ENCODE data around the gene MBNL3. TPM values are rescaled to one million over a fixed set of nuclear protein-coding genes. Genes with fewer than 3 reads are reported as not detected.

The MBNL3 gene
- total RNA-seq, 1 donor from 2014 or later: 15.7 TPM

- Mint-ChIP-seq H3K4me1 (ENCODE audit: low read depth) (peaks cover 2% of the 10 kb centered on the region), H3K4me3 (ENCODE audit: low read depth) (no peak overlapping the region), H3K9me3 (no peaks in the 10 kb centered on the region), H3K27me3 (ENCODE audit: low read depth) (no peaks in the 10 kb centered on the region), H3K36me3 (ENCODE audit: low read depth) (peaks cover 3% of the 10 kb centered on the region), H3K27ac (no peak overlapping the region)
- no peak for DNase-seq (ENCODE audit: low spot score)
- intact Hi-C loops (cut with micrococcal nuclease): no loop called here
These were observed 110.6 kb downstream of the MBNL3 start for GRCh38 chrX:132378281-132378680.

DNA sequence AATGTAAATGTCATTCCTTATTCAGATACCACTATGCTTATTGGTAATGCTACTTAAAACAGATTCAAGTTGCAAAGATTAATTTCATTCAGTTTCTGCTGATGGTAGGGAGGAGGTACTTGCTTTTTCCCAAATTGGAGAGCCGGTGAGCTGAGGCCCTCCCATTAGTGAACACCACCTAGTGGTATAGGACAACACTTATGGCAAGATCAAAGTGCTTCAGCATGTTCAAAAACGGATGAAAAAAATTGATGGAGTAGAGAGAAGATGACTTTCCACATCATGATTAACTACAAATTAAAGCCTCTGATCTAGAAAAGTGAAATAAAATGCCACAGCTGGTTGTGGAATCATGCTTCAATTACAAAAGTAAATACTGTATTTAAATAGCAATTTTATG lies 112.9 kb downstream of the MBNL3 start:
- Mint-ChIP-seq H3K9me3 (no peaks in the 10 kb centered on the region), H3K4me1 (ENCODE audit: low read depth) (no peaks in the 10 kb centered on the region), H3K36me3 (ENCODE audit: low read depth) (no peaks in the 10 kb centered on the region), H3K27me3 (ENCODE audit: low read depth) (no peaks in the 10 kb centered on the region), H3K4me3 (ENCODE audit: low read depth) (no peak overlapping the region), H3K27ac (no peak overlapping the region)
- no peak for DNase-seq (ENCODE audit: low spot score)
- intact Hi-C loops (cut with micrococcal nuclease): no loop called here

- no peaks in the 10 kb centered on the region for H3K9me3 Mint-ChIP-seq
- intact Hi-C loops (cut with micrococcal nuclease): no loop called here
- no peak for DNase-seq (ENCODE audit: low spot score)
- H3K4me3 Mint-ChIP-seq (ENCODE audit: low read depth): no peak overlapping the region
- no peaks in the 10 kb centered on the region for H3K27me3 Mint-ChIP-seq (ENCODE audit: low read depth)
- H3K36me3 Mint-ChIP-seq (ENCODE audit: low read depth): no peaks in the 10 kb centered on the region
- H3K4me1 Mint-ChIP-seq (ENCODE audit: low read depth): no peaks in the 10 kb centered on the region
- H3K27ac Mint-ChIP-seq: no peak overlapping the region
These were observed 115.2 kb downstream of the MBNL3 start for GRCh38 chrX:132373610-132374009.

DNA sequence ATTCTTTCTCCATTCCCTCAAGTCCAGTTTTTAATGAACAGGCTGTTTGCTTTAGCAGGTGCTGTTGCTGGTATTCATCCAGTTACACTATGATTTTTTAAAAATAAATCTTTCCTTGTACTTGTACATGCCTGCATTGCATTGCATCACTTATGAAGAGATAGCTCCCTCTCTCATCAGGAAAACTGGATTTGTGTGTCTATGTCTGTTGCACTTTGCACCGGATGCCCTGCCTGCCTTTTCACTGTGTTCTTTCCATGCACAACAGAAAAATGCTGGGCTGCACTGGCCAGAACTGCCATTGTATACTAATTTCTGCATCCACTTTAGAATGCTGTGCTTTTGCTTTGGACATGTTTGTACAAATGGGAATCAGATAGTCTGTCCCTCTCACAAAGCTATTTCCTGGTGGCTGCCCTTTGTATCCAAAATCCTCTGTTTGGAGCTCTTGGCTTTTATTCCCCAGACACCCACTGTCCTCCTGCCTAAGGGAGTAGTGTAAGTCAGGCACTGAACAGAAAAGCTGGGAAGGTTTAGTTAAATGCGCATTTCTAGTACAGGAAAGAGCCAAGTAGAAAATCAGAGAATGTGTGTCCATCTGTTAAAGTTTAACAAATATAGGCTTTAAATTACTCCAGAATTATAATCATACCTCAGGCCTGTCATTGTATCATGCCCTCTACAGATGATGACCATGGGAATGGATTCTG lies 119.1 kb downstream of the MBNL3 start:
- Mint-ChIP-seq H3K4me1 (ENCODE audit: low read depth) (peaks cover 6% of the 10 kb centered on the region), H3K9me3 (no peaks in the 10 kb centered on the region), H3K27ac (no peak overlapping the region), H3K36me3 (ENCODE audit: low read depth) (no peaks in the 10 kb centered on the region), H3K4me3 (ENCODE audit: low read depth) (no peak overlapping the region), H3K27me3 (ENCODE audit: low read depth) (no peaks in the 10 kb centered on the region)
- no peak for DNase-seq (ENCODE audit: low spot score)
- intact Hi-C loops (cut with micrococcal nuclease): no loop called here

DNA sequence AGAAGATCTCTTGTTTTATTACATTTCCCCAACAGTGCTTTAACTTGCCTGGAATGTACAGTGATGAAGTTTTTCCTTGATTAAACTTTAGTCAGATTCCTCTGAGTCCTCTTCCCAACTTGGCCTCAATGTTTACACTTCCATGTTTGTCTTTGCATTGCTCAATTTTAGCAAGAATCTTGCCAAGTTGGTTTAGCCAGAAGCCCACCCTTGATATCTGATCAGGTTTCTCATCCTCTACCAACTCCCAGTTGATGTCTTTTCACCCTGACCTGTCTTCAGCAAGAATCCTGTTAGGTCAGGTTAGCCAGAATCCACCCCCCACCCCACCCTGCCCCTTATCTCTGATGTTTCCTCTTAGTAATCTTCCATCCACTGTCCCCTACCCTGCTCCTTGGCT lies 120.9 kb downstream of the MBNL3 start:
- Mint-ChIP-seq H3K36me3 (ENCODE audit: low read depth) (no peaks in the 10 kb centered on the region), H3K27ac (no peak overlapping the region), H3K9me3 (no peaks in the 10 kb centered on the region), H3K4me1 (ENCODE audit: low read depth) (peaks cover 7% of the 10 kb centered on the region), H3K27me3 (ENCODE audit: low read depth) (no peaks in the 10 kb centered on the region), H3K4me3 (ENCODE audit: low read depth) (no peak overlapping the region)
- DNase-seq (ENCODE audit: low spot score): no peak
- intact Hi-C loops (cut with micrococcal nuclease): no loop called here

- DNase-seq (ENCODE audit: low spot score): no peak
- no peak overlapping the region for H3K27ac Mint-ChIP-seq
- intact Hi-C loops (cut with micrococcal nuclease): no loop called here
- peaks cover 7% of the 10 kb centered on the region for H3K4me1 Mint-ChIP-seq (ENCODE audit: low read depth)
- H3K9me3 Mint-ChIP-seq: no peaks in the 10 kb centered on the region
- no peak overlapping the region for H3K4me3 Mint-ChIP-seq (ENCODE audit: low read depth)
- H3K27me3 Mint-ChIP-seq (ENCODE audit: low read depth): no peaks in the 10 kb centered on the region
- no peaks in the 10 kb centered on the region for H3K36me3 Mint-ChIP-seq (ENCODE audit: low read depth)
These were observed 121.5 kb downstream of the MBNL3 start for GRCh38 chrX:132367314-132367713.

DNA sequence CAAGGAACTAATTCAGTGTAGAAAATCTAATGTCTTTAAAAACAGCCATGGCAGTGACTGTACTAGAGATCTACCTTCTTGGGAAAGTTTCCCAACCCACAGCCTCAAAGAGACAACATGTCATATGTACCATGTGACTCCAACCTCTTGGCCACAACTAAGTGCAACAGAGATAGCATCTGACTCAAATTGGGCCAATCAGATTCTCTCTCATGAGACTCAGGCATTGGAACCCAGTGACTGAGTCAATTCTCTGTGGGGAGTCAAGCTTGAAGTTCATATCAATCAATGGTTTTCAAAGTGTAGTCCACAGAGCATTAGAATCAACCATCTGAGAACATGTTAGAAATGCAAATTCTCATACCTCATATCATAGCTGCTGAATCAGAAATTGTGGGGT lies 123.3 kb downstream of the MBNL3 start:
- DNase-seq (ENCODE audit: low spot score): no peak
- Mint-ChIP-seq H3K27me3 (ENCODE audit: low read depth) (no peaks in the 10 kb centered on the region), H3K36me3 (ENCODE audit: low read depth) (no peaks in the 10 kb centered on the region), H3K9me3 (no peaks in the 10 kb centered on the region), H3K4me1 (ENCODE audit: low read depth) (peaks cover 7% of the 10 kb centered on the region), H3K27ac (no peak overlapping the region), H3K4me3 (ENCODE audit: low read depth) (no peak overlapping the region)
- intact Hi-C loops (cut with micrococcal nuclease): no loop called here

- no peaks in the 10 kb centered on the region for H3K36me3 Mint-ChIP-seq (ENCODE audit: low read depth)
- no peak overlapping the region for H3K27ac Mint-ChIP-seq
- peaks cover 7% of the 10 kb centered on the region for H3K4me1 Mint-ChIP-seq (ENCODE audit: low read depth)
These were observed 124.5 kb downstream of the MBNL3 start for GRCh38 chrX:132364313-132364712.

GRCh38 chrX:132353430-132353829 lies 135.4 kb downstream of the MBNL3 start:
- H3K9me3 Mint-ChIP-seq: no peaks in the 10 kb centered on the region
- no peaks in the 10 kb centered on the region for H3K36me3 Mint-ChIP-seq (ENCODE audit: low read depth)
- no peak overlapping the region for H3K4me3 Mint-ChIP-seq (ENCODE audit: low read depth)
- DNase-seq (ENCODE audit: low spot score): no peak
- intact Hi-C loops (cut with micrococcal nuclease): no loop called here
- no peak overlapping the region for H3K27ac Mint-ChIP-seq
- peaks cover 2% of the 10 kb centered on the region for H3K27me3 Mint-ChIP-seq (ENCODE audit: low read depth)
- H3K4me1 Mint-ChIP-seq (ENCODE audit: low read depth): no peaks in the 10 kb centered on the region

More at GRCh38 chrX:132364313-132364712, 124.5 kb downstream of the MBNL3 start:
- DNase-seq (ENCODE audit: low spot score): no peak
- no peaks in the 10 kb centered on the region for H3K27me3 Mint-ChIP-seq (ENCODE audit: low read depth)
- no peaks in the 10 kb centered on the region for H3K9me3 Mint-ChIP-seq
- H3K4me3 Mint-ChIP-seq (ENCODE audit: low read depth): no peak overlapping the region
- intact Hi-C loops (cut with micrococcal nuclease): no loop called here

DNA sequence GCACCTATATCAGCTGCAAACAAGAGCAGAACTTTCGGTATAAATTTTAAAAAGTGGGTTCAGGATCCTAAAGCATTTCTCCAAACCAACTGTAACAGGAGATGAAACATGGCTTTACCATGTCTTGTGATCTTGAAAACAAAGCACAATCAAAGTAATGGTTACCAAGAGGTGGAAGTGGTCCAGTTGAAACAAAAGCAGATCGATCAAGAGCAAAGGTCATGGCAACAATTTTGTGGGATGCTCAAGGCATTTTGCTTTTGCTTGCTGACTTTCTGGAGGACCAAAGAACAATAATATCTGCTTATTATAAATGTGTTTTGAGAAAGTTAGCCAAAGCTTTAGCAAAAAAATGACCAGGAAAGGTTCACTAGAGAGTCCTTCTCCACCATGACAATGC lies 152.7 kb downstream of the MBNL3 start:
- peaks cover 7% of the 10 kb centered on the region for H3K4me1 Mint-ChIP-seq (ENCODE audit: low read depth)
- H3K9me3 Mint-ChIP-seq: no peaks in the 10 kb centered on the region
- intact Hi-C loops (cut with micrococcal nuclease): no loop called here
- no peaks in the 10 kb centered on the region for H3K27me3 Mint-ChIP-seq (ENCODE audit: low read depth)
- H3K27ac Mint-ChIP-seq: no peak overlapping the region
- H3K4me3 Mint-ChIP-seq (ENCODE audit: low read depth): no peak overlapping the region
- H3K36me3 Mint-ChIP-seq (ENCODE audit: low read depth): no peaks in the 10 kb centered on the region
- no peak for DNase-seq (ENCODE audit: low spot score)

DNA sequence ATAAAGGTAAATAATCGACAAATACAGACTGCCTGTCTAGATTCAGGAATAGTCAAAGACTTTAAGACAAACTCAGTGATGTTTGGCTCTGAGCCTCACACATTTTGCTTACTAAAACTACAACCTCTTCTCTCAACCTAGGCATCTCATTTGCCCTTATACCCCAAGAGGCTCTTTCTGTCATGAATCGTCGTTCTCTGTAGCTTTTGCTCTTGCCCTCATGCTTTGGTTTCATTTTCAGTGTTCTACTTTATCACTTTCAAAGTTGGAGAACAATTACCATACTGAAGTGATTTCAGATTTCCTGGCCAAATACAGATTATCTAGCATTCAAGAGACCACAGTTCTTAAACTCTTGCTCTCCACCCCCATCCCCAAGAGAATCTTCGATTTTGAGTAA lies 155.5 kb downstream of the MBNL3 start:
- Mint-ChIP-seq H3K27ac (no peak overlapping the region), H3K4me1 (ENCODE audit: low read depth) (peaks cover 7% of the 10 kb centered on the region), H3K9me3 (no peaks in the 10 kb centered on the region), H3K27me3 (ENCODE audit: low read depth) (no peaks in the 10 kb centered on the region), H3K36me3 (ENCODE audit: low read depth) (no peaks in the 10 kb centered on the region), H3K4me3 (ENCODE audit: low read depth) (no peak overlapping the region)
- DNase-seq (ENCODE audit: low spot score): no peak
- intact Hi-C loops (cut with micrococcal nuclease): no loop called here

- intact Hi-C loops (cut with micrococcal nuclease): no loop called here
- peaks cover 7% of the 10 kb centered on the region for H3K4me1 Mint-ChIP-seq (ENCODE audit: low read depth)
- H3K9me3 Mint-ChIP-seq: no peaks in the 10 kb centered on the region
- H3K27me3 Mint-ChIP-seq (ENCODE audit: low read depth): no peaks in the 10 kb centered on the region
- no peaks in the 10 kb centered on the region for H3K36me3 Mint-ChIP-seq (ENCODE audit: low read depth)
- no peak for DNase-seq (ENCODE audit: low spot score)
- H3K4me3 Mint-ChIP-seq (ENCODE audit: low read depth): no peak overlapping the region
- H3K27ac Mint-ChIP-seq: no peak overlapping the region
These were observed 157.3 kb downstream of the MBNL3 start for GRCh38 chrX:132331532-132331931.

GRCh38 chrX:132331000-132331399 lies 157.8 kb downstream of the MBNL3 start:
- Mint-ChIP-seq H3K27ac (no peak overlapping the region), H3K27me3 (ENCODE audit: low read depth) (no peaks in the 10 kb centered on the region), H3K4me1 (ENCODE audit: low read depth) (peaks cover 7% of the 10 kb centered on the region), H3K36me3 (ENCODE audit: low read depth) (no peaks in the 10 kb centered on the region), H3K4me3 (ENCODE audit: low read depth) (no peak overlapping the region), H3K9me3 (no peaks in the 10 kb centered on the region)
- intact Hi-C loops (cut with micrococcal nuclease): no loop called here
- no peak for DNase-seq (ENCODE audit: low spot score)

Data from activated T-helper 2 cell treated with anti-CD3 and anti-CD28 coated beads, Interferon-gamma antibody, Interleukin-2, Interleukin-4, amounts not matched to agents 10 μg/mL and 5 μg/mL and 100 μg/mL, durations not matched to agents 14 hours and 24 hours and 36 hours (primary cell).